Mesodermal cell (in vitro differentiated cells): ENCODE results near the gene C10orf120. TPM values are rescaled to one million over a fixed set of nuclear protein-coding genes. Genes with fewer than 3 reads are reported as not detected.

ENCODE experiments used
- H3K27ac ChIP-seq: 2 replicates; pipeline ENCODE4 v1.7.0; 2013; ENCODE audit warnings: mild to moderate bottlenecking, low read depth, low read length, moderate library complexity; ENCODE audit not compliant: severe bottlenecking
- H3K36me3 ChIP-seq: 2 replicates; pipeline ENCODE4 v1.7.1; 2013; ENCODE audit warnings: mild to moderate bottlenecking, low read length, moderate library complexity; ENCODE audit not compliant: control insufficient read depth, insufficient read depth
- H3K4me1 ChIP-seq: one replicate; pipeline ENCODE4 v1.7.1; 2013; ENCODE audit warnings: mild to moderate bottlenecking, low read length; ENCODE audit not compliant: insufficient read depth, control insufficient read depth, poor library complexity, severe bottlenecking
- H3K4me3 ChIP-seq: 2 replicates; pipeline ENCODE4 v1.7.0; 2013; ENCODE audit warnings: low read length, control low read depth, mild to moderate bottlenecking; ENCODE audit not compliant: insufficient read depth, poor library complexity, severe bottlenecking; ENCODE audit errors: extremely low read depth
- H3K9me3 ChIP-seq: 2 replicates; pipeline ENCODE4 v1.7.1; 2013; ENCODE audit warnings: mild to moderate bottlenecking, low read length, moderate library complexity; ENCODE audit not compliant: control insufficient read depth
- WGBS, 2 experiments: methylation state at CpG; one replicate each; pipeline ENCODE4 v1.1.5; 2013; ENCODE audit warnings: missing lambda C conversion rate in 2 of 2; ENCODE audit not compliant: insufficient coverage in 2 of 2; 5-methylcytosine and 5-hydroxymethylcytosine counted together
- polyA plus RNA-seq, 2 experiments: library from polyadenylated mRNA; stranded (reverse); fragments of 50-300 nt; gene quantifications; one replicate each; pipeline ENCODE4 v1.2.3, GENCODE V29; 2013

C10orf120 gene
- polyA plus RNA-seq (2013, experiment 1 of 2): not detected
- polyA plus RNA-seq (2013, experiment 2 of 2): not detected

DNA sequence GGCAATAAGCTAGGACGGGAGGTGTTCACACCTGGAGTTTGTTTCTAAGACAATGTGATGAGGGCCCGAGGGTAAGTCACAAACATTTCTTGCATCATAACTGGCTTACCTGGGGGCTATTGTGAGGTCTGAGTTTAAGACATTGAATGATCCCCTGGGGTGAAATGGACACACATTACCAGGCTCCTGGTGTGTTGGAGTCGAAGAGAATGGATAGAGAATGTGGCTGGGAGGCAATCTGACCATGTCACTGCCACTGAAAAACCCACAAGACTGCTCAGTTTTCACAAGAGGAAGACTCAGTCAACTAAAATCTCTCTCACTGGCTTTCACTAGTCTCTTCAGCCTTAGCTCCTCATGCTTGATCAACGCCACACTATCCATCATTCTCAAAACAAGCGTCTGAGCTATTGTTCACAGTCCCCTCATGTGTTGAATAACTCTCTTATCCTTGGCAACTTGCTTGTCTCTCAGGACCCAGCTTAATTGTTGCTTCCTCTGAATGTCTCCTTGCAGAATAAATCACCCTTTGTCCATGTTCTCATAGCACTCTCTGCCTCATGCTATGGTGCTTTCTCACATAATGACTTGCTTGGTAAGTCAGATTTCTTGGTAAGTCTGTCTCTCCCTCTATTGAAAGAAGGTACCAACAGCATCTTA, at the start of gene C10orf120:
Gene C10orf120, minus strand, starts transcription at position 51 of the 660 bp plus-strand sequence. CDS start 56 bp downstream, outside the sequence.
- no peak within 1 kb of the TSS for H3K27ac ChIP-seq
- WGBS, 2 experiments: 69 to 90% methylated on average over 2 to 4 of the region's 5 CpGs
- H3K4me1 ChIP-seq: no peaks in the 10 kb centered on the region
- no peaks in the 10 kb centered on the region for H3K9me3 ChIP-seq
- H3K4me3 ChIP-seq: no peak within 1 kb of the TSS
- H3K36me3 ChIP-seq: no peaks in the 10 kb centered on the region

- Histone ChIP-seq H3K27ac (no peak overlapping the region), H3K36me3 (no peaks in the 10 kb centered on the region), H3K4me3 (no peak overlapping the region), H3K4me1 (no peaks in the 10 kb centered on the region), H3K9me3 (no peaks in the 10 kb centered on the region)
- WGBS, 2 experiments: 83 to 92% methylated on average over 2 of the region's 2 CpGs
Observed at GRCh38 chr10:122748496-122748895, 48.9 kb upstream of the C10orf120 start.

- Histone ChIP-seq H3K36me3 (no peaks in the 10 kb centered on the region), H3K4me1 (no peaks in the 10 kb centered on the region), H3K9me3 (no peaks in the 10 kb centered on the region), H3K4me3 (no peak overlapping the region), H3K27ac (no peak overlapping the region)
- WGBS, 2 experiments: 82% methylated on average over 5 of the region's 6 CpGs
Observed at GRCh38 chr10:122746408-122746807, 46.8 kb upstream of the C10orf120 start.

- H3K4me1 ChIP-seq: no peaks in the 10 kb centered on the region
- no peak overlapping the region for H3K4me3 ChIP-seq
- H3K27ac ChIP-seq: no peak overlapping the region
- 76 to 81% methylated on average over 2 of the region's 2 CpGs for WGBS, 2 experiments
- no peaks in the 10 kb centered on the region for H3K9me3 ChIP-seq
- no peaks in the 10 kb centered on the region for H3K36me3 ChIP-seq
Observed at GRCh38 chr10:122744257-122744656, 44.6 kb upstream of the C10orf120 start.

- Histone ChIP-seq H3K36me3 (no peaks in the 10 kb centered on the region), H3K27ac (no peak overlapping the region), H3K4me3 (no peak overlapping the region), H3K4me1 (no peaks in the 10 kb centered on the region), H3K9me3 (no peaks in the 10 kb centered on the region)
- WGBS, 2 experiments: 100% methylated on average over 1 of the region's 2 CpGs; no CpG with 5 or more reads in 1 of the 2 experiments
Observed at GRCh38 chr10:122740640-122741039, 41.0 kb upstream of the C10orf120 start.

DNA sequence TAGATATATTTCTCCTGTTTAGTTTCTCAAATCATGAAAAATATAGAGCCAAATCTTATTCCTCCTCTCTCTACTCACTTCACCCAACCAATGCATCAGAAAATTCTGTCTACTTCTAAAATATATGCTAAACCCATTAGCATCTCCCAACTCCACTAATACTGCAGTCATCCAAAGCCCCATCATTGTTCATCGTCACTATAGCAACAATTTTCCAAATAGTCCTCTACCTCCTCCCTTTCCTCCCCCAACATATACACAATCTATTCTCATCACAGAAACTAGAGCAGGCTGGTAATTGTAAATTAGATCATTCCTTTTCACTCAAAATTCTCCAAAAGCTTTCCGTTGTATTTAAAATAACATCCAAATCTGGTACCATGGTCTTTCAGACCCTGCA, 38.4 kb upstream of the C10orf120 start:
- Histone ChIP-seq H3K9me3 (no peaks in the 10 kb centered on the region), H3K4me1 (no peaks in the 10 kb centered on the region), H3K36me3 (no peaks in the 10 kb centered on the region), H3K4me3 (no peak overlapping the region), H3K27ac (no peak overlapping the region)
- 96 to 100% methylated on average over 1 to 2 of the region's 2 CpGs for WGBS, 2 experiments

DNA sequence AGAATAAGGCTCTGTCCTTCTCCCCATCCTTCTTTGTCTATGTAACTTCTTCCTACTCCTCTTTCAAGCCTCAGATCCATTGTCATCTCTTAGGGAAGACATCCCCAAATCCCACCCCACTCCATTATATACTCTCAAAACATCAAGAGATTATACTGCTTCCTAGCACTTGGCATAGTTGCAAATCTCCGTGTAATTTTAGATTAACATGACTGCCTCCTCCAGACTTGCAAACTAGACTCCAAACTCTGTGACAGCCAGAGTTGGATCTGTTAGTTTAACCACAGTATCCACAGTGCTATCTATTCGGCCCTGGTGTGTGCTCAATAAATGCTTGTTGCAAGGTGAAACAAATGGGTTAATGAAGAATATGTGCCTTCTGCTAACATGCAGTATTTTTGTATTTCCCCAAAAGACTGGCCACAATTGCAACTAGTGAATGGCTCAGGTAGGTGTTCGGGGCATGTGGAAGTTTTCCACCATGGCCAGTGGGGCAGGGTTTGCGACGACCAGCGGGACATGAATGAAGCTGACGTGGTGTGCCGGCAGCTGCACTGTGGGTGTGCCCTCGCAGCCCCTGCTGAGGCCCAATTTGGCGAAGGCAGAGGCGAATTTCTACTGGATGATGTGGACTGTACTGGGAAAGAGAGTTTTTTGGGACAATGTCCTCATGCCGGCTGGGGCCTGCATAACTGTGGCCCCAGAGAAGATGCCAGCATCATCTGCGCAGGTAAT, 34.5 kb upstream of the C10orf120 start:
- WGBS, 2 experiments: 91% methylated on average over 11 to 13 of the region's 13 CpGs

DNA sequence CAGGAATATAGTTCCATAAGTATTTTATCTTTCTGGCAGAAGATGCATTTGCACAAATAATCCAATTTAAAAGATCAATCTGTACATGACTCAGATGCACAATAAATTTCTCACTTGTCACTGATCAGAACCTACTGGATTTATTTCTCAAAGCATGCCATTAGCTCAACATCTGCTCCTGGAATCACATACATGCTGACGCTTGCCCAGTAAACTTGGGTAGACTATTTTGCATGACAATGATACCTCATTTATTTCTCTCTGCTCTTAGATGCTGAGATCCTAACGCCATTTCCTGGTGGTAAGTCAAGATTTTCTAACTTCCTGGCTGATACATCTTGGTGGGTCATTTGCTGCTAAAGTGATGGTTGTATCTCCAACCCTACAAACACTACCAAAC, 33.8 kb upstream of the C10orf120 start:
- 90% methylated on average over 1 of the region's 2 CpGs; no CpG with 5 or more reads in 1 of the 2 experiments for WGBS, 2 experiments

More for the DNA sequence above, 34.5 kb upstream of the C10orf120 start:
- H3K9me3 ChIP-seq: no peaks in the 10 kb centered on the region
- no peak overlapping the region for H3K4me3 ChIP-seq
- H3K36me3 ChIP-seq: no peaks in the 10 kb centered on the region
- no peak overlapping the region for H3K27ac ChIP-seq
- H3K4me1 ChIP-seq: no peaks in the 10 kb centered on the region

DNA sequence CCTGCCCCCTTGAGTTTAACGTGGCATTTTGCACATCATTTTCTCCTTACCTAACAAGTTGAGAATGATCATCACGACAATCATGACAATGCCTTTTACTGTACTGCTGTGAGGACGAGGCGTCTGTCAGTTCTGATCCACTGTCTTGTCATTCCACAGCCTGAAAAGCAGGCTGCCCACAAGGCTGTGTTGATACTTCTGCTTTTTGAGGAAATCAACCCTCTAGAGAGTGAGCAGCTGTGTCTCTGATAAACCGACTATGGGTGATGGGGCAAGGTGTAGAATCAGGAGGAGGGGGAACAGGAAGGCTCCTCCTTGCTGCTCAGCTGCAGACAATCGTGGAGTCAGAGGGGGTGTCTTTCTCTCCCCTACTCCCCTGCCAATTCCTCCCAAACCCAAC, 30.6 kb upstream of the C10orf120 start:
- Histone ChIP-seq H3K4me3 (no peak overlapping the region), H3K4me1 (no peaks in the 10 kb centered on the region), H3K9me3 (no peaks in the 10 kb centered on the region), H3K27ac (no peak overlapping the region), H3K36me3 (no peaks in the 10 kb centered on the region)
- WGBS, 2 experiments: 74 to 78% methylated on average over 4 to 5 of the region's 6 CpGs

More for the DNA sequence above, 33.8 kb upstream of the C10orf120 start:
- no peak overlapping the region for H3K27ac ChIP-seq
- no peaks in the 10 kb centered on the region for H3K9me3 ChIP-seq
- H3K36me3 ChIP-seq: no peaks in the 10 kb centered on the region
- H3K4me3 ChIP-seq: no peak overlapping the region
- H3K4me1 ChIP-seq: no peaks in the 10 kb centered on the region

GRCh38 chr10:122729126-122729525, 29.5 kb upstream of the C10orf120 start:
- no peak overlapping the region for H3K27ac ChIP-seq
- H3K9me3 ChIP-seq: no peaks in the 10 kb centered on the region
- no peak overlapping the region for H3K4me3 ChIP-seq
- H3K4me1 ChIP-seq: no peaks in the 10 kb centered on the region
- 91 to 95% methylated on average over 6 to 7 of the region's 9 CpGs for WGBS, 2 experiments
- H3K36me3 ChIP-seq: no peaks in the 10 kb centered on the region

DNA sequence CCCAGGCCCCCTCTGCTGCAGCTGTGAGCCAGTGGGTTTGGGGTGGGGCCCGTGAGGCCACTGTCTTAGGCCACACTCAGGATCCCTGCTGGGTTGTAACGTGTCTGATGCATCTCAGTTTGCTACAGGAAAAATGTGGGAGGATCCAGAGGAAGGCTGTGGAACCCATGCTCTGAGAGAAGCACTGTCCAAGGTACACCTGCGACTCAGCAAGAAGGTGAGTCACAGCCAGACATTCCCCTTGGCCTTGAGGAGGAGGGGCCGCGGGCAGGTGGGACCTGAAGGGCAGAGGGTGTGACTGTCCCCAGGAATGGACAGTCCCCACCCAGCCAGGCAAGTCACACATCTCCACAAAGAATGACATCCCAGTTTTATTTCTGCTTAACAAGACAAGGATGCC, 27.8 kb upstream of the C10orf120 start:
- no peak overlapping the region for H3K27ac ChIP-seq
- no peaks in the 10 kb centered on the region for H3K36me3 ChIP-seq
- no peaks in the 10 kb centered on the region for H3K9me3 ChIP-seq
- H3K4me1 ChIP-seq: no peaks in the 10 kb centered on the region
- WGBS, 2 experiments: 63 to 71% methylated on average over 3 to 5 of the region's 5 CpGs
- H3K4me3 ChIP-seq: no peak overlapping the region
